Prostate gland (tissue), 2 donors: Measurements from ENCODE around the gene ZNF674. TPM values are rescaled to one million over a fixed set of nuclear protein-coding genes. Genes with fewer than 3 reads are reported as not detected.
A peak's percentile ranks its signal among the peaks of the same experiment; 100 is the strongest.

Experiments
- DNase-seq: peaks from one replicate; pipeline ENCODE4 v3.0.0-alpha.2; 2019; ENCODE audit warnings: low spot score
- H3K27ac ChIP-seq, 2 donors: fragments of 200-600 bp; sonication (generic); 2 replicates each; pipeline ENCODE4 v1.5.1; 2017 to 2019
- H3K27me3 ChIP-seq: fragments of 200-600 bp; sonication (generic); replicated peaks from 2 replicates; pipeline ENCODE4 v1.5.1; 2019; ENCODE audit not compliant: insufficient read depth
- H3K36me3 ChIP-seq, 2 donors: fragments of 200-600 bp; sonication (generic); 1 replicate in 1 of 2; 2 replicates in 1 of 2; pipeline versions ENCODE4 v1.5.1 to v1.8.1; 2017 to 2019
- H3K4me1 ChIP-seq: fragments of 200-600 bp; sonication (generic); replicated peaks from 2 replicates; pipeline ENCODE4 v1.5.1; 2019
- H3K4me3 ChIP-seq, 2 donors: fragments of 200-600 bp; sonication (generic); 2 replicates each; pipeline ENCODE4 v1.5.1; 2017 to 2019
- H3K9me3 ChIP-seq: fragments of 200-600 bp; sonication (generic); 2 replicates; pipeline ENCODE4 v1.5.1; 2017
- CTCF ChIP-seq, 4 experiments: fragments of 200-600 bp in 2 of 4; fragments of 450-650 bp in 2 of 4; sonication (generic) in 2 of 4; IDR thresholded peaks; 1 replicate in 3 of 4; 2 replicates in 1 of 4; pipeline ENCODE4 v1.5.1; 2016 to 2019; ENCODE audit warnings: antibody characterized with exemption in 4 of 4, mild to moderate bottlenecking in 2 of 4, moderate library complexity in 2 of 4
- POLR2A ChIP-seq: fragments of 450-650 bp; IDR thresholded peaks from one replicate; pipeline ENCODE4 v1.6.1; 2016; ENCODE audit warnings: antibody characterized with exemption, mild to moderate bottlenecking
- POLR2AphosphoS5 ChIP-seq: sonication (generic); formaldehyde crosslinking; IDR thresholded peaks from one replicate; pipeline ENCODE4 v1.6.1; 2017; ENCODE audit warnings: antibody characterized with exemption
- WGBS: methylation state at CpG from one replicate; pipeline ENCODE4 v1.1.5; 2018; 5-methylcytosine and 5-hydroxymethylcytosine counted together
- intact Hi-C: fragments of 100-400 bp; cut with DNase I; formaldehyde crosslinking; loops from one replicate; pipeline ENCODE4 v1.14.2; 2022
- total RNA-seq, 2 donors: library from RNA; depleted of rRNA; stranded (reverse); fragments of >200 nt; gene quantifications; one replicate each; pipeline ENCODE4 v1.1.0, GENCODE V29; 2016

ZNF674 gene
- total RNA-seq, 2 donors from 2014 or later = 4.9 to 8.1 TPM

- Histone ChIP-seq H3K4me1 (no peaks in the 10 kb centered on the region), H3K36me3 (no peaks in the 10 kb centered on the region), H3K4me3 (no peak overlapping the region), H3K9me3 (no peaks in the 10 kb centered on the region), H3K27ac (no peak overlapping the region), H3K27me3 (no peaks in the 10 kb centered on the region)
- WGBS = 84% methylated on average over 3 of the region's 3 CpGs
- intact Hi-C loops = no loop called here
- no peak for DNase-seq
- TF ChIP-seq POLR2AphosphoS5 (no peak), POLR2A (no peak), CTCF (IDR thresholded peaks at IDR 0.05) (no peak)
These were observed 13.8 kb upstream of the ZNF674 start for GRCh38 chrX:46559062-46559461.

- Histone ChIP-seq H3K4me3 (no peak overlapping the region), H3K27ac (no peak overlapping the region), H3K36me3 (no peaks in the 10 kb centered on the region), H3K27me3 (no peaks in the 10 kb centered on the region), H3K4me1 (no peaks in the 10 kb centered on the region), H3K9me3 (no peaks in the 10 kb centered on the region)
- intact Hi-C loops = no loop called here
- no peak for DNase-seq
- TF ChIP-seq POLR2AphosphoS5 (no peak), POLR2A (no peak), CTCF (IDR thresholded peaks at IDR 0.05) (peak in 3 of 4 experiments; percentile 14 to 51 (median 47))
- WGBS = 34% methylated on average over 2 of the region's 2 CpGs
These were observed 9.7 kb upstream of the ZNF674 start for GRCh38 chrX:46554942-46555341.

DNA sequence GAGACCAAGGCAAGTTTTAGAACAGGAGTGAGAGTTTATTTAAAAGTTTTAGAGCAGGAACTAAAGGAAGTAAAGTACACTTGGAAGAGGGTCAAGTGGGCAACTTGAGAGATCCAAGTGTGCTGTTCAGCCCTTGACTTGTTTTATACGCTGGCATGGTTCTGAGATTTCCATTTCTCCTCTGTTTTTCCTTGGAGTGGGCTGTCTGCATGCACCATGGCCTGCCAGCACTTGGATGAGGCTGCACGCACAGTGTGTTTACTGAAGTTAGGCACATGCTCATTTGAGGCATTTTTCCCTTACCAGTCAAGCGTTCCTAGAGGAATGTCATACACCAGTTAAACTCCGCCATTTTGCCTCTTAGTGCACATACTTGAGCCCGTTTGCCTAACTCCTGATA lies 8.7 kb upstream of the ZNF674 start:
- 91% methylated on average over 5 of the region's 5 CpGs for WGBS
- intact Hi-C loops = no loop called here
- Histone ChIP-seq H3K36me3 (no peaks in the 10 kb centered on the region), H3K27me3 (no peaks in the 10 kb centered on the region), H3K4me1 (no peaks in the 10 kb centered on the region), H3K27ac (no peak overlapping the region), H3K9me3 (no peaks in the 10 kb centered on the region), H3K4me3 (no peak overlapping the region)
- DNase-seq = no peak
- TF ChIP-seq POLR2AphosphoS5 = no peak
- no peak for TF ChIP-seq CTCF (IDR thresholded peaks at IDR 0.05)

GRCh38 chrX:46551494-46552128 lies 6.4 kb upstream of the ZNF674 start:
- intact Hi-C loops = no loop called here
- H3K27me3 ChIP-seq = no peaks in the 10 kb centered on the region
- H3K4me1 ChIP-seq = no peaks in the 10 kb centered on the region
- TF ChIP-seq POLR2A (no peak), CTCF (IDR thresholded peaks at IDR 0.05) (no peak), POLR2AphosphoS5 (no peak)
- H3K36me3 ChIP-seq = no peaks in the 10 kb centered on the region
- WGBS = 67% methylated on average over 8 of the region's 8 CpGs
- DNase-seq = no peak
- no peak overlapping the region for H3K27ac ChIP-seq
- no peaks in the 10 kb centered on the region for H3K9me3 ChIP-seq
- H3K4me3 ChIP-seq = no peak overlapping the region

DNA sequence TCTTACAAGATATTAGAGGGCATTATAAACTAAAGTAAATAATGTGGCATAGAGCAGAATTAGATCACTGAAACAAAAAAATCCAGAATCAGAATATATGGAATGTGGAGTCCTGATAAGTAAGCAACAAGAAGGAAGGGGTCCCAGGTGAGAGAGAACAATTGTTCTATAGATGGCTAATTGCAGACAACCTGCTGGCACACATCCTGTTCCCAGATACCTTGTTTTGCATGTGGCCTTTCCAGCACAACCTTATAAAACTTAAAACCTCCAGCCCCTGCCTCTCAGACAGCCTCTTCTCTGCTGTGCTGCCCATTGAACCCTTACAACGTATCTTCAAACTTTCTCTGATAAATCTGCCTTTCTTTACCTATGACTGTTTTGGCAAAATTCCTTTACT lies 4.7 kb upstream of the ZNF674 start:
- intact Hi-C loops = no loop called here
- no peak for DNase-seq
- H3K27me3 ChIP-seq = no peaks in the 10 kb centered on the region
- TF ChIP-seq POLR2A (no peak), CTCF (IDR thresholded peaks at IDR 0.05) (no peak), POLR2AphosphoS5 (no peak)
- WGBS = 88% methylated on average over 1 of the region's 1 CpG
- H3K27ac ChIP-seq = no peak overlapping the region
- H3K4me1 ChIP-seq = no peaks in the 10 kb centered on the region
- H3K36me3 ChIP-seq = no peaks in the 10 kb centered on the region
- H3K4me3 ChIP-seq = no peak overlapping the region
- no peaks in the 10 kb centered on the region for H3K9me3 ChIP-seq
